ENCODE results near the gene TRIOBP. TPM values are rescaled to one million over a fixed set of nuclear protein-coding genes. Genes with fewer than 3 reads are reported as not detected.

The TRIOBP gene
- total and polyA plus RNA-seq, 2 of the 4 experiments (the other 2 are of a cell fraction): 46.4 to 69.8 TPM

DNA sequence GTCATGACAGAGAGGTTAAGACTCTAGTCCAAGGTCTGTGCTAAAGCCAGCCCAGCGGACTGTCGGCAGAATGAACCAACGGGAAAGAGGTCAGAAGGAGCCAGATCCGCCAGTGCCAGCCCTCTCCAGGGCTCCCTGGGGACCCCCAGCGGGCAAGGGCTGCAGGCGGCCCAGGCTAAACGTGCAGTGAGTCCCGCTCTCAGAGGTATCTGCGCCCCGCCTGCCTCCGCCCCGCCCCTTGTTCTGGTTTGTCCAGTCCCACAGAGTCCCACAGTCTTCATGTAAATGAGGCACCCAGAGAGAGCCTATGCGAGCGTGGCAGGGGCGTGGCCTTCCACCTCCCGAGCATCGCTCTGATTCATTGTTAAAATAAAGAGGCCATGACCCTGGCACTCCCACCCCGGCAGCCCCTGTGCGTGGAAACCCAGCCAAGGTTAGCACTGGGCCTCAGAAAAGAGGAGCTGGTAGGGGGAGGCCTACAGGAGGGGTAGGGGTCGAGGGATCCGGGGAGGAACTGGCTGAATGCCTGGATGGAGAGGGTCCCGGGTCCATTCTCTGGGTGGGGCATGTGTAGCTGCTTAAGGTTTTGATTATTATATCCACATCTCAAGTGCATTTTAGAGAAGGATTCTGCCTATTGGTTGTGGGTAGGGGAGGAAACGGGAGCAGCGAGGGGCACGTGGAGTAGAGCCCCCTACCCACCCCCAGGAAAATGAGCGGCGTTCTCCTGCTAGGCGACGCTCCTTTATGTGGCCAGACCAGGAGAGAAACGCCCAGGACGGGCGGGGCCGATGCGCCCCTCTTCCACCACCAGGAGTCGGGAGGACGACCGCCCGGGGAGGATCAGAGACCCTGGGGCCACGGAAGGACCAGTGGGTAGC lies at the start of gene TRIOBP (continued):
- TF ChIP-seq, protein P1, sequence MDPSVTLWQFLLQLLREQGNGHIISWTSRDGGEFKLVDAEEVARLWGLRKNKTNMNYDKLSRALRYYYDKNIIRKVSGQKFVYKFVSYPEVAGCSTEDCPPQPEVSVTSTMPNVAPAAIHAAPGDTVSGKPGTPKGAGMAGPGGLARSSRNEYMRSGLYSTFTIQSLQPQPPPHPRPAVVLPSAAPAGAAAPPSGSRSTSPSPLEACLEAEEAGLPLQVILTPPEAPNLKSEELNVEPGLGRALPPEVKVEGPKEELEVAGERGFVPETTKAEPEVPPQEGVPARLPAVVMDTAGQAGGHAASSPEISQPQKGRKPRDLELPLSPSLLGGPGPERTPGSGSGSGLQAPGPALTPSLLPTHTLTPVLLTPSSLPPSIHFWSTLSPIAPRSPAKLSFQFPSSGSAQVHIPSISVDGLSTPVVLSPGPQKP (IDR thresholded peaks at IDR 0.05; ENCODE audit: borderline replicate concordance, low read depth, low read length): no peak
- TF ChIP-seq SMC3 (IDR thresholded peaks at IDR 0.05; ENCODE audit: low read depth, low read length) (peak; percentile 44), MAFK (IDR thresholded peaks at IDR 0.05; ENCODE audit: low read depth, low read length) (no peak), NFE2L2 (IDR thresholded peaks at IDR 0.05; ENCODE audit: low read depth, low read length) (no peak)

All from IMR-90 (cell line).